Cardiac fibroblast (primary cell): ENCODE data around the gene GRK1.
"Not testable (repeated sequence)": the region's sequence is repeated elsewhere in the genome, so short reads cannot be mapped to it uniquely, and the experiment has no call there.

Experiments used
- DNase-seq, 2 donors: peaks; one replicate each; pipeline versions ENCODE4 v3.0.0 to v3.0.0-alpha.2; 2010; ENCODE audit warnings: low read depth in 2 of 2
- H3K4me3 ChIP-seq, 2 donors: replicated peaks in 1 of 2; 1 replicate in 1 of 2; 2 replicates in 1 of 2; pipeline ENCODE4 v1.5.1; 2011; ENCODE audit warnings: low read depth in 2 of 2, low read length in 2 of 2, mild to moderate bottlenecking in 2 of 2, moderate library complexity in 1 of 2
- TF ChIP-seq, protein P1 (sequence below): IDR thresholded peaks from one replicate; pipeline ENCODE4 v1.5.1; 2011; ENCODE audit warnings: low read depth, mild to moderate bottlenecking, low read length, inconsistent platforms

The GRK1 gene

DNA sequence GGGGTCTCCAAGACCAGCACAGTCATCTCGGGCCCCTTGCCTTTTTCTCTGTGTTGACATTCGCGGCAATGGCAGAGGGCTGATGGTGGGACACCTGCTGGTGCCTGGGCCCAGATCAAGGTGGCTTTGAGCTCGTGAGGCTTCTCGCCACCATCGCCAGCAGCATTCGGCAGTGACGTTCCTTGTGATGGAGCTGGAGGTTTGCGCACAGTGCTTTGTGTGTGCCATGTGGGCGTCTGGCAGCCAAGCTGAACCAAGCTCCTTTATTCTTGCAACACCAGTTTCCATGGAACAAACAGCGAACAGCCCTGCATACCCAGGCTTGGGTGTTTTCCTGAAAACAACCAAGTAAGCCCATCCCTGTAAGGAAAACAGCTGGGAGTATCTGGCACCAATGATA is 82.9 kb downstream of the GRK1 start:
- no peak for DNase-seq
- no peak overlapping the region for H3K4me3 ChIP-seq
- TF ChIP-seq, protein P1, sequence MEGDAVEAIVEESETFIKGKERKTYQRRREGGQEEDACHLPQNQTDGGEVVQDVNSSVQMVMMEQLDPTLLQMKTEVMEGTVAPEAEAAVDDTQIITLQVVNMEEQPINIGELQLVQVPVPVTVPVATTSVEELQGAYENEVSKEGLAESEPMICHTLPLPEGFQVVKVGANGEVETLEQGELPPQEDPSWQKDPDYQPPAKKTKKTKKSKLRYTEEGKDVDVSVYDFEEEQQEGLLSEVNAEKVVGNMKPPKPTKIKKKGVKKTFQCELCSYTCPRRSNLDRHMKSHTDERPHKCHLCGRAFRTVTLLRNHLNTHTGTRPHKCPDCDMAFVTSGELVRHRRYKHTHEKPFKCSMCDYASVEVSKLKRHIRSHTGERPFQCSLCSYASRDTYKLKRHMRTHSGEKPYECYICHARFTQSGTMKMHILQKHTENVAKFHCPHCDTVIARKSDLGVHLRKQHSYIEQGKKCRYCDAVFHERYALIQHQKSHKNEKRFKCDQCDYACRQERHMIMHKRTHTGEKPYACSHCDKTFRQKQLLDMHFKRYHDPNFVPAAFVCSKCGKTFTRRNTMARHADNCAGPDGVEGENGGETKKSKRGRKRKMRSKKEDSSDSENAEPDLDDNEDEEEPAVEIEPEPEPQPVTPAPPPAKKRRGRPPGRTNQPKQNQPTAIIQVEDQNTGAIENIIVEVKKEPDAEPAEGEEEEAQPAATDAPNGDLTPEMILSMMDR: no peak

DNA sequence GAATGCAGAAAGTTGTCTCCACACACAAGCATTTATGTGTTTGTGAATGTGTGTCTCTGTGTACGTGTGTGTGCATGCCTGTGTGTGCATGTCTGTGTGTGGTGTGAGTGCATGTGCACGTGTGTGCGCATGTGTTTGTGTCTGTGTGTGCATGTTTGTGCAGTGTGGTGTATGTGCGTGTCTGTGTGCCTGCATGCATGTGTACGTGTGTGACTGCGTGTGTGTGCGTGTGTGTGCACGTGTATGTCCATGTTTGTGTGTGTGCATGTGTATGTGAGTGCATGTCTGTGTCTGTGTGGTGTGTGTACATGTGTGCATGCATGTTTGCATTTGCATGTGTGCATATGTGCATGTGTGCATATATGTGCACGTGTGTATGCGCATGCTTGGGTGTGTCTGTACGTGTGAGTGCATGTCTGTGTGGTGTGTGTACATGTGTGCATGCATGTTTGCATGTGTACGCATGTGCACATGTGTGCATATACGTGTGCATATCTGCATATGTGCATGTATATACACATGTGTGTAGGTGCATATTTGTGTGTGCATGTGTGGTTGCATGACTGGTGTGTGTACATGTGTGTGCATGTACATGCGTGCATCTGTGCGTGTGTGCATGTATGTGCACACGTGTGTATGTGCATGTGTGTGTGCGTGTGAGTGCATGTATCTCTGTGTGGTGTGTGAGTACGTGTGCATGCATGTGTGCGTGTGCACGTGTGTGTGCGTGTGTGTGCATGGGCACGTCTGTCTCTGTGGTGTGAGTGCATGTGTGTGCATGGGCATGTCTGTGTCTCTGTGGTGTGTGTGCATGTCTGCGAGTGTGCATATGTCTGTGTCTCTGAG is 83.8 kb downstream of the GRK1 start:
- TF ChIP-seq, protein P1: no peak
- no peak overlapping the region for H3K4me3 ChIP-seq
- no peak for DNase-seq

DNA sequence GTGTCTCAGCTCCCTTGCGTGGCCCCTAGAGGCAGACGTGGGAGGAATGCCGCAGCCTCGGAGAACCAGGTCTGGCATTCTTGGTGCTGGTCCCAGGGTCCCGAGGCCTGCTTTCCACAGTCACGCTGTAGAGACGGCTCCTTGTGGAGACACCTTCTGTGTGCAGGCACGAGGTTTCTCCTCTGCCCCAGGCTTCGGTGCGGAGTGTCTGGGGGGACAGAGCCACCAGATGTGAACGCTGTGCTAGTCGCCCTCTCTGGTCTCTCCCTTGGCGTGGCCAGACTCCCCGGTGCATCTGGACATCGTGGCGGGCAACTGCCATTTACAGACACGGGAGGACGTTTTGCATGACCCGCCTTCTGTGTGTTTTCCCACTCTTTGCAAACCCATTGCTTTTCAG is 84.5 kb downstream of the GRK1 start:
- no peak overlapping the region for H3K4me3 ChIP-seq
- TF ChIP-seq, protein P1: no peak
- no peak for DNase-seq

DNA sequence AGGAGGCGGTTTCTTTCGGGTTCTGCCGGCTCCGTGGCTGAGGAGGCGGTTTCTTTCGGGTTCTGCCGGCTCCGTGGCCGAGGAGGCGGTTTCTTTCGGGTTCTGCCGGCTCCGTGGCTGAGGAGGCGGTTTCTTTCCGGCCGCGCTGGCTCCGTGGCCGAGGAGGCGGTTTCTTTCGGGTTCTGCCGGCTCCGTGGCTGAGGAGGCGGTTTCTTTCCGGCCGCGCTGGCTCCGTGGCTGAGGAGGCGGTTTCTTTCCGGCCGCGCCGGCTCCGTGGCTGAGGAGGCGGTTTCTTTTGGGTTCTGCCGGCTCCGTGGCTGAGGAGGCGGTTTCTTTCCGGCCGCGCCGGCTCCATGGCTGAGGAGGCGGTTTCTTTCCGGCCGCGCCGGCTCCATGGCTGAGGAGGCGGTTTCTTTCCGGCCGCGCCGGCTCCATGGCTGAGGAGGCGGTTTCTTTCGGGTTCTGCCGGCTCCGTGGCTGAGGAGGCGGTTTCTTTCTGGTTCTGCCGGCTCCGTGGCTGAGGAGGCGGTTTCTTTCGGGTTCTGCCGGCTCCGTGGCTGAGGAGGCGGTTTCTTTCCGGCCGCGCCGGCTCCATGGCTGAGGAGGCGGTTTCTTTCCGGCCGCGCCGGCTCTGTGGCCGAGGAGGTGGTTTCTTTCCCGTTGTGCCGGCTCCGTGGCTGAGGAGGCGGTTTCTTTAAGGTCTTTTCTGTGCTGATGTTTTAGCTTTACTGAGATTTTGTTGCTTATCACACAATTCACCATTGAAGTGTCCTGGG is 85.4 kb downstream of the GRK1 start:
- not testable (repeated sequence) for H3K4me3 ChIP-seq, DNase-seq

DNA sequence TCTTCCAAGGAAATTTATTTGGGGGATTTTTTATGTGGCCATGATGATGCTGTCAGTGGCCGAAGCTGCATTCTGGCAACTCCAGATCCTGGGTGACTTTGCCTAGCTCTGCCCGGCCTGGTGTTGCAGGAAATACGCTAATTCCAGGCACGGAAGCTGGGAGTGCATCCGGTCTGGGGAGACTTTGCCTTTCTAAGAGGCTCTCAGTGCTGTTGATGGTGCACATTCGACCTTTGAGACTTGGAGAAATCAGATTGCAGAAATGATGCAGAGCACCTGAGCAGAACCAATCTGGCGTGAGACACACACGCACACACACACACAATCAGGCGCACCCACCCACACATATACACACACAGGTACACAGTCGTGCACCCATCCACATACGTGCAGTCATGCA is 86.2 kb downstream of the GRK1 start:
- TF ChIP-seq, protein P1: no peak
- DNase-seq: no peak
- H3K4me3 ChIP-seq: no peak overlapping the region

DNA sequence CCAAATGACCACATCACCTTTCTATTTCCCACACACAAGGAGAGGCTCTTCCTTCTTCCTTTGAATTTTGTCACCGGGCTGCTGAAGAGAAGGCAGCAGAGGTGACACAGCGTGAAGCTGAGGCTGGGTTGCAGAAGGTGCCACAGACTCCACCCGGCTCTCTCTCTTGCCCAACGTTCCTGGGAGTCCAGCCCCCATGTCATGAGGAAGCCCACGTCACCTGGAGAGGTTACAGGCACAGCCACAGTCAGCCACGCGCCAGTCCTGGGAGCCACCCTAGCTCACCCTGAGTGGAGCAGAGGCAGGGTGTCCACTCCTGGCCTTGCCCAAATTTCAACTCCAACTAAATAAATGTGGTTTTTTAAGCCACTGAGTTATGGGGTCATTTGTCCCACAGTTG is 87.2 kb downstream of the GRK1 start:
- no peak for DNase-seq
- no peak overlapping the region for H3K4me3 ChIP-seq
- TF ChIP-seq, protein P1: no peak

DNA sequence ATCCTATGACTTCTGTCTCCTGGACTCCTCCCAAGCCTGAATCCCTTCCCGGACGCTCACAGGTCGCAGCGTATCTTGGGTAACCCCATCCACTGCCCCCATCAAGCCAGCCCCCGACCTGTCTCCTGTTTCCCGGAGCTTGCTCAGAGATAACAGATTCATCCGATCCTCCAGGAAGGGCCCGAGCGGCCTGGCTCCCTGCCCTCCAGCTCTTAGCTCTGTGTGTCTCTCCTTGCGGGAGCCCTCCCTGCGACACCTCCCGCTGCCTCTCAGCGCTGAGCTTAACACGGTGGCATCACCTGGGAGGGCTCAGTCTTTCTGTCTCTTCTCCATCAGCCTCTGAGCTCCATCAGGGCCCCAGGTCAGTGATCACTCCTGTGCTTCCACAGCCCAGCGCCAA is 87.7 kb downstream of the GRK1 start:
- TF ChIP-seq, protein P1: no peak
- no peak for DNase-seq
- H3K4me3 ChIP-seq: no peak overlapping the region
